Pancreas (tissue), 10 donors: ENCODE results near the gene GLE1. TPM values are rescaled to one million over a fixed set of nuclear protein-coding genes. Genes with fewer than 3 reads are reported as not detected.
A peak's percentile ranks its signal among the peaks of the same experiment; 100 is the strongest.

Source experiments
- ATAC-seq, 4 donors: fragments of 200-7000 bp; cut with Tn5 transposase; one replicate each; pipeline versions ENCODE4 v1.8.0 to v1.9.1; 2020; ENCODE audit warnings: mild to moderate bottlenecking in 4 of 4, moderate library complexity in 4 of 4
- DNase-seq, 6 donors: peaks; one replicate each; pipeline ENCODE4 v3.0.0-alpha.2; 2020
- FAIRE-seq: peaks from 2 replicates; lab custom pipeline; 2012; peaks lifted over from hg19 to GRCh38; lab: Jason Lieb, UNC
- H3K27ac ChIP-seq, 4 donors: fragments of 200-600 bp; sonication (generic); 1 replicate in 3 of 4; 2 replicates in 1 of 4; pipeline versions ENCODE4 v1.5.0 to v1.8.0; 2020
- H3K27me3 ChIP-seq, 4 donors: fragments of 200-600 bp; one replicate each; pipeline ENCODE4 v1.8.0; 2021
- H3K36me3 ChIP-seq, 3 donors: fragments of 200-600 bp; sonication (generic) in 1 of 3; one replicate each; pipeline versions ENCODE4 v1.5.0 to v1.8.0; 2020 to 2021
- H3K4me1 ChIP-seq, 3 donors: fragments of 200-600 bp; one replicate each; pipeline ENCODE4 v1.8.0; 2021
- H3K4me3 ChIP-seq, 4 donors: fragments of 200-600 bp; sonication (generic) in 2 of 4; one replicate each; pipeline versions ENCODE4 v1.5.0 to v1.8.0; 2020 to 2021
- H3K9me3 ChIP-seq, 4 donors: fragments of 200-600 bp; one replicate each; pipeline ENCODE4 v1.8.0; 2021
- CTCF ChIP-seq, 4 donors: fragments of 200-600 bp; sonication (generic) in 3 of 4; IDR thresholded peaks; one replicate each; pipeline versions ENCODE4 v1.5.0 to v1.8.0; 2021; ENCODE audit warnings: antibody characterized with exemption in 4 of 4
- WGBS, 2 donors: extraction: QIAGEN DNeasy Blood & Tissue Kit; methylation state at CpG; one replicate each; pipeline ENCODE4 v1.1.7; 2013; 5-methylcytosine and 5-hydroxymethylcytosine counted together
- intact Hi-C, 3 donors: fragments of 100-400 bp; cut with DNase I; formaldehyde crosslinking; loops; one replicate each; pipeline versions ENCODE4 v1.11.1 to v1.14.2; 2022
- polyA plus RNA-seq, 2 donors: library from polyadenylated mRNA; stranded (reverse); fragments of 200-250 nt; gene quantifications; one replicate each; pipeline ENCODE4 v1.2.3, GENCODE V29; 2013
- total RNA-seq, 6 donors: library from RNA; stranded (reverse); fragmentation: NEBNext Ultra II Directional in 4 of 6; extraction: Animal tissue kit (Norgen Biotek cat#: 25700) in 4 of 6; gene quantifications; one replicate each; pipeline versions ENCODE4 v1.2.1 to v1.2.4, GENCODE V29; 2021 to 2023
- donor health status: healthy with polysubstance abuse.
- donor health status: DM: no; HTN: no; CAD: no; lungs with moderate emphysema.
- donor health status: DM: no; HTN: no; CAD: no.
- donor health status: control.
- donor health status: control.
- donor health status: Bipolar disorder and iron deficiency.
- donor health status: DM: yes; HTN: yes; CAD: no.
- donor health status: DM: no; HTN: no; CAD: no.
- donor health status: DM: no; HTN: no; CAD: no.
- donor health status: DM: yes; HTN: yes; CAD: no.

GLE1 gene
- total and polyA plus RNA-seq, 8 donors, result 4.8 to 11.2 (median 8.0) TPM

DNA sequence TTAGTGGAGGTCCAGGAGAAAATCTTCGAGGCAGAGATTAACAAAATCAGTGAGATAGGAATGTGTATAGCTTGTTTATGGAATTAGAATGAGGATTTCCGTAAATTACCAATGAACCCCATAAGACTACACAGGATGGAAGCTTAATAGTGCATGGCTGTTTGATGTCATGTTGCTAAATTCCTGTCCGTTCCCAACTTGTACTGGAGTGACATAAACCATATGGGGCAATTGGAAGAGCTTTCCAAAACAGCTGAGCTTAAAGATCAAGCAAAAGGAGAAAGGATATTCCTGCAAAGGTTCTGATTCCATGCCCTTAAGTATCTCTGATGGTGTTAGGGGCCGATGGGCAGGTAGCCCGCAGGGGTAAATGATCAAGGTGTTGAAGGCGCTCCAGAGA lies 17.4 kb downstream of the GLE1 start:
- intact Hi-C loops, result no loop called here
- Histone ChIP-seq H3K27ac (no peak overlapping the region), H3K4me3 (no peak overlapping the region), H3K4me1 (no peaks in the 10 kb centered on the region), H3K36me3 (peaks cover 0 to 29% (median 13%) of the 10 kb centered on the region in 3 donors), H3K27me3 (no peaks in the 10 kb centered on the region), H3K9me3 (no peaks in the 10 kb centered on the region)
- FAIRE-seq (no peak), ATAC-seq (no peak), DNase-seq (no peak)
- 92 to 93% methylated on average over 6 of the region's 6 CpGs for WGBS, 2 donors
- no peak for TF ChIP-seq CTCF (IDR thresholded peaks at IDR 0.05)

DNA sequence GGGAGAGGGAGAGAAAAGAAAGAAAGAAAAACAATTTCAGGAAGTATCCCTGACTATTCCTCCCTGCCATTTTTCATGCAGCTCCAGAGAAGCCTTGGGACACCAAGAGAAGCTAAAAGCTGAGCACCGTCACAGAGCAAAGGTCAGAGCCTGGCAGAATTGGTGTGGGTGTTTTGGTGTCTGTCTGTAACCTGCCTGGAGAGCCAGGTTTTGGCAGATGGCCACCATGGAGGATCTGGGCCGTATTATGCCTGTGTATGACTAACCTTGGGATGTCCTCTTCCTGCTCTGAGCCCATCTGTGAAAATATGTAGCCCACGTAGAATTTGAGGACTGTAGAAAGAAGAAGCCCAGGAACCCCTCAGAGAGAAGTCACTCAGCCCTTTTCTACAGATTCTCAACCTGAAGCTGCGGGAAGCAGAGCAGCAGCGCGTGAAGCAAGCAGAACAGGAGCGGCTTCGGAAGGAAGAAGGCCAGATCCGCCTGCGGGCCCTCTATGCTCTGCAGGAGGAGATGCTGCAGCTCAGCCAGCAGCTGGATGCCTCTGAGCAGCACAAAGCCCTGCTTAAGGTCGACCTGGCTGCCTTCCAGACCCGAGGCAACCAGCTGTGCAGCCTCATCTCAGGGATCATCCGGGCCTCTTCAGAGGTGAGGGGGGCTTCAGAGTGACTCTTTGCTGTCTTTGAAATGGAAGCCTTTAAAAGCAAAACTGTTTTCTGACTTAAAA lies 18.8 kb downstream of the GLE1 start:
- Histone ChIP-seq H3K4me1 (no peaks in the 10 kb centered on the region), H3K9me3 (no peaks in the 10 kb centered on the region), H3K36me3 (peaks cover 0 to 29% (median 18%) of the 10 kb centered on the region in 3 donors), H3K27ac (no peak overlapping the region), H3K27me3 (no peaks in the 10 kb centered on the region), H3K4me3 (no peak overlapping the region)
- intact Hi-C loops, result no loop called here
- FAIRE-seq (no peak), DNase-seq (peak in 1 of 6 donors; percentile 58), ATAC-seq (no peak)
- WGBS, 2 donors, result 65 to 69% methylated on average over 13 of the region's 13 CpGs
- TF ChIP-seq CTCF (IDR thresholded peaks at IDR 0.05), result no peak

GRCh38 chr9:128526720-128527119 lies 22.2 kb downstream of the GLE1 start:
- H3K4me1 ChIP-seq, result no peaks in the 10 kb centered on the region
- FAIRE-seq, result no peak
- H3K36me3 ChIP-seq, result peaks cover 0 to 32% (median 22%) of the 10 kb centered on the region in 3 donors
- no peak for DNase-seq
- no peaks in the 10 kb centered on the region for H3K27me3 ChIP-seq
- H3K4me3 ChIP-seq, result no peak overlapping the region
- intact Hi-C loops, result no loop called here
- no peak for ATAC-seq
- no peak for TF ChIP-seq CTCF (IDR thresholded peaks at IDR 0.05)
- H3K27ac ChIP-seq, result no peak overlapping the region
- WGBS, 2 donors, result 87 to 91% methylated on average over 2 of the region's 2 CpGs
- H3K9me3 ChIP-seq, result no peaks in the 10 kb centered on the region

DNA sequence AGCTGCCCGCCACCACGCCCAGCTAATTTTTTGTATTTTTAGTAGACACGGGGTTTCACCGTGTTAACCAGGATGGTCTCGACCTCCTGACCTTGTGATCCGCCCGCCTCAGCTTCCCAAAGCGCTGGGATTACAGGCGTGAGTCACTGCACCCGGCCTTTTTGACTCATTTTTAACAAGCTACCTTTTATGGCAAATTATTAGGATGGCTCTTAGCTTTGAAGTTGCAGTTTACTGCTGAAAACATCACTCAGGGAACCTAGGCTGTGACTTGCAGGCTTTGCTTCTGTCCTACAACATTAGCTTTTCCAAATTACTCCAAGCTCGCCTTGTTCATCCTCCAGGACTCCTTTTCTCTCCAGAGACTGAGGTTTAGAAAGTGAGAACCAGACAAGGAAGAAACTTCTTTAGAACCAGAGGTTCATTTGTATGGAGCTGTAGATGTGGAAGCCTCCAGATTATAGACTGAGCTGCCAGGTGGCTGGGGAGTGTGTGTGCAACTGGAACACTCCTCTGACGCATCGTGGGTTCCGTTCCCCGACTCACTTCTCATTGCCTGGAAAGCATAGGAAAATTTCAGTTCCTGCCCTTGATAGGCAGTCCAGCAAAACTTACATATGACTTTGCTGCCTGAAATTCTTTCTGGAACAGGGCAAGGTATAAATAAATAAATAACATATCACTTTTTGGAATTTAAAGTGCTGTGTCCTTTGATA lies 24.1 kb downstream of the GLE1 start:
- ATAC-seq, result no peak
- intact Hi-C loops, result no loop called here
- no peaks in the 10 kb centered on the region for H3K4me1 ChIP-seq
- no peak overlapping the region for H3K27ac ChIP-seq
- TF ChIP-seq CTCF (IDR thresholded peaks at IDR 0.05), result no peak
- no peak overlapping the region for H3K4me3 ChIP-seq
- peaks cover 0 to 45% (median 22%) of the 10 kb centered on the region in 3 donors for H3K36me3 ChIP-seq
- H3K9me3 ChIP-seq, result no peaks in the 10 kb centered on the region
- no peak for FAIRE-seq
- 95% methylated on average over 15 of the region's 15 CpGs for WGBS, 2 donors
- H3K27me3 ChIP-seq, result no peaks in the 10 kb centered on the region
- no peak for DNase-seq

- ATAC-seq (no peak), DNase-seq (no peak), FAIRE-seq (no peak)
- 79 to 86% methylated on average over 4 of the region's 4 CpGs for WGBS, 2 donors
- Histone ChIP-seq H3K27ac (no peak overlapping the region), H3K4me3 (no peak overlapping the region), H3K36me3 (peaks cover 0 to 49% (median 22%) of the 10 kb centered on the region in 3 donors), H3K9me3 (no peaks in the 10 kb centered on the region), H3K4me1 (no peaks in the 10 kb centered on the region), H3K27me3 (no peaks in the 10 kb centered on the region)
- TF ChIP-seq CTCF (IDR thresholded peaks at IDR 0.05), result no peak
- intact Hi-C loops, result no loop called here
Measured at GRCh38 chr9:128529191-128529590, 24.7 kb downstream of the GLE1 start.
